Stimulated activated CD8-positive, alpha-beta memory T cell treated with anti-CD3 and anti-CD28 coated beads, Interleukin-2, amount 100 ng/mL, for 48 hours (primary cell): ENCODE measurements around the gene SLX9.

Source experiments
- DNase-seq, 2 donors: peaks; one replicate each; pipeline ENCODE4 v3.0.0-alpha.2; 2020; ENCODE audit warnings: low read depth in 2 of 2

Gene SLX9

DNA sequence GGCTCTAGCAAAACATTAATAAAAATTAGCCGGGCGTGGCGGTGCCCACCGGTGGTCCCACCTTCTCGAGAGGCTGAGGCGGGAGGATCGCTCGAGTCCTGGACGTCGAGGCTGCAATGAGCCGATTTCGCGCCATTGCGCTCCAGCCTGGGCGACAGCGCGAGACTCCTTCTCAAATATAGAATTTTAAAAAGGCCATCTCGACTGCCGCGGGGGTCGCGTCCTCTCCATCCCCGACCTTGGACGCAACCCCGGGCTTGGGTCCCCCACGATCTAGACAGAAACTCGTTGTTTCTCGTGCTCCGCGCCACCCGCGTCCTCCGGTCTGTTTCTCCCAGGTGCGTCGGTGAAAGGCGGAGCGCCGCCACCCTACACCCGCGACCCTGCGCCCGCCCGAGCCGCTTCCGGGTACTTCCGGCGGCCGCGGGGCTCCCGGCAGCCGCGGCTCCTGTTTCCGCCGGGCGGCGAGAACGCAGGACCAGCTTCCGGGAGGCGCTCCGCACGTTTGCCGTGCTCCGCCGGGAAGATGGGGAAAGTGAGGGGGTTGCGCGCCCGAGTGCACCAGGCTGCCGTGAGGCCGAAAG, at the start of gene SLX9:
Gene SLX9 (plus strand): TSS at position 498 of the 584 bp plus-strand sequence. CDS start 29 bp downstream, at position 527.
- DNase-seq, result peak; percentile 74 to 77

GRCh38 chr21:44890338-44890931, 49.4 kb upstream of the SLX9 start:
- no peak for DNase-seq

DNA sequence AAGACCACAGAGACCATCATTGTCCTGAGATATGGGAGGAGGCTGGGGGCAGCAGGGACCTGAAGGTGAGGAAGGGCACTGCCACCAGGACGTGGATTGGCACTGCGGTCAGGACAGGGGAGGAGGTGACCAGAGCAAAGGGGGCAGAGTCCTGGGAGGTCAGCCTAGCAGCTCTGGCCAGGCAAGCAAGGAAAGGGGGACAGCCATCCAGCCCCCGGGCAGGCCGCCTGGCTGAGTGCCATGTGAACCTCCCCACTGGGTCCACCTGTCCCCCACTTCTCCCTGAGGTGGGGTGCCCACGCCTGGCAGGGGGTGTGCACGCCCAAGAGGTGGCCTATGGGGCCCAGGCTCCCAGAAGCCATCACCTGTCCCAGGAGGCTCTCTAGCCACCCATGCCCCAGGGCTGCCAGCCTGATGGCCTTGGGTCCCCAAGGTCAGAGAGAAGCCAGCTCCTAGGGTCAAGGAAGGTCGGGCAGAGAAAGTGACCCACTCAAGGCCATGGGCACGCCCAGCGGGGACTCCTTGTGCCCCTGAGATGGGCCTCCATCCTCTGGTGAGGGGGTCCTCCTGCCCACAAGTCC, 48.8 kb upstream of the SLX9 start:
- no peak for DNase-seq

- no peak for DNase-seq
These were observed 48.2 kb upstream of the SLX9 start for GRCh38 chr21:44891631-44892031.

- DNase-seq, result no peak
These were observed 47.7 kb upstream of the SLX9 start for GRCh38 chr21:44892095-44892494.

GRCh38 chr21:44892536-44893277, 47.1 kb upstream of the SLX9 start:
- peak; percentile 63 to 74 for DNase-seq

- DNase-seq, result no peak
These were observed 46.6 kb upstream of the SLX9 start for GRCh38 chr21:44893278-44893556.

GRCh38 chr21:44893948-44894656, 45.7 kb upstream of the SLX9 start:
- DNase-seq, result no peak

DNA sequence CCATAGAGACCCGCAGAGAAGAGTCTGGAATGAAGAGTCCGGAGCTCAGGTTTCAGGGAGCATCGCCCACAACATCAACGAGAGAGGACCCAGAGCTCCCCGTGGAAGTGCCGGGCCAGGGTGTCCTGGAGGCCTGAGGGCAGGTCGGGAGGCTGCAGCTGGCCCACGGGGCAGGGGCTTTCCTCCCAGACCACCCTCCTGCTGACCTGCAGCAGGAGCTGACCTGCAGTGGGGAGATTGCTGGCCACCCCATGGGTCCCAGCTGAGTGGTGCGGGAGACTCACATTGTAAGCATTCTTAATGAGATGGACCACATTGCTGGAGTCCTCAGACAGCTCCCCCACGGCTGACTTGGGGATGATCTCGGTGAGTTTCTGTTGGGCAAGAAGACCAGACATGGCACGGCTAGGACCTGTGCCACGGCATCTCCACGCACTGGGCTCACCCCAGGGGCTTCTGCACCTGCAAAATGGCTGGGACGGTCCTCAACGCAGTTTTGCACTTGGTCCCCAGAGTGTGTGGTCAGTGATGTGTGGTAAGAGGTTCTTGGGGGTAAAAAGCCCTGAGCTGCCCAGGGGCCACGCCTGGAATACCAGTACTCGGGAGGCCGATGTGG, 45.0 kb upstream of the SLX9 start:
- DNase-seq, result no peak

DNA sequence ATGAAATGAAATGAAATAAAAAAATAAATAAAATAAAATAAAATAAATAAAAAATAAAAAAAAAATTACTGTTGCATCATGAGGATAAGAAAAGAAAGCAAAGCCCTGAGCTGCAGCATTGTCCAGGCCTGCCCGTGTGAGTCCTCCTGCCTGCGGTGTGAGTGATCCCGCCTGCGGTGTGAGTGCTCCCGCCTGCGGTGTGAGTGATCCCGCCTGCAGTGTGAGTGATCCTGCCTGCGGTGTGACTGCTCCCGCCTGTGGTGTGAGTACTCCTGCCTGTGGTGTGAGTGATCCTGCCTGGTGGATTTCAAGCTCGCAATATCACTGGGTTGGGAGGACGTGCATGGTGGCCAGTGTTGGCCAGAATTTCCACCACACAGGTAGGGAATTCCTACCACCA, 44.0 kb upstream of the SLX9 start:
- DNase-seq, result no peak

DNA sequence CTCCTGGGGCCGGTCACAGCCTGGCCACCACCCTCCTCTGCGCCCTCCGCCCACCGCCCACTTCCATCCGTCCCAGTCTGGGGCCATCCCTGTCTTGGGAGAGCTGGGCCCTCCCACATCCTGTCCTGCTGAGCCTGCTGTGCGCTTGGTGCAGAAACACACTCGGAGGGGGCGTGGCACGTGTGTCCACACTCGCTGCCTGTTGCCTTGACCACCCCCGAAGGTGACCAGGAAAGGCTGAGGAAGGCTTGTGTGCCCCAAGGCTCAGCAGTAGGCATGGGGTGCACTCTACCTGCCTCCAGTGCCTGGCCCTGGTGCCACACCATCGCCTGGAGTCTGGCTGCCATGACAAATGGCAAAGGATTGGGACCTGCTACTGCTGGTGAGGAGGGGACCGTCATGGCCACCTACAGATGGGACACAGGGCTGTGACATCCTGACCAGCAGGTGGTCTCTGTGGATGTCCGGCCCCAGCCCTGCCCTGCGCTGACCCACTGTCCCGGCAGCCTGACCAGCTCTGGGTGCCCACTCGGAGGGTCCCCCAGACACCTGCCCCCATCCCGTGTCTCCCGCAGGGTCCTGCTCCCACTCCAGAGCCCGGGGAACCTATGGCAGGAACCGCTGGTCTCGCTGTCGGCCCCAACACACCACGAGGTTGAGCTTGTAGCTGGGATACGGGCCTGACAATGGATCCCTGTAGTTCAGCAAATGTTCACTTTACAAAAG, 43.1 kb upstream of the SLX9 start:
- DNase-seq, result no peak

DNA sequence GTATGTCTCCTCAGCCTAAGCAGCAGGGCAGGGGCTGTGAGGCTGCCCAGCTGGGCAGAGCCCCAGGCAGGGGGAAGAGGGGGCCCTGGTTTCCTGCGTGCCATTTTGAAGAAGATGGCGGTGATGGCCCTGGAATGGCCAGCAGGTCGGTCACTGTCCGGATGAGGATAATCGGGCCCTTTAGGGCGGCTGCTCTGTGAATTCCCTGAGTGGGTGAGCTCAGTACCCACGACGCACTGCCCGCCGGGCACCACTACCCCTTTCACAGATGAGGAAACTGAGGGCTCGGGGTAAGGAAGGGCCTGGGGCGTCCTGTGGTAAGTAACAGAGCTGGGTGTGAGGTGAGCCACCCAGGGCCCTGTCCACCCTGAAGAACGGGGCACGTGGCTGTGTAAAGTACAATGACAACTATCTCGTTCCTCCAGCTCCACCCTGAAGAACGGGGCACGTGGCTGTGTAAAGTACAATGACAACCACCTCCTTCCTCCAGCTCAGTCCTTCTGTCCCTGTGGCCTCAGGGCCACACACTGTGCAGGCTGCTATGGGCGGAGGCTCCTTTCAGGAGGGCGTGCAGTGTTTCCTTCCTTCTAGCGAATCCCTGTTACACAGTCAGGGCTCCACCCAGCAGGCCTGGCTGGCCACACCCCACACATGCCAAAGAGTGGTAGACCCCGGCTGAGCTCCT, 42.4 kb upstream of the SLX9 start:
- DNase-seq, result no peak

- no peak for DNase-seq
These were observed 41.8 kb upstream of the SLX9 start for GRCh38 chr21:44898011-44898488.

DNA sequence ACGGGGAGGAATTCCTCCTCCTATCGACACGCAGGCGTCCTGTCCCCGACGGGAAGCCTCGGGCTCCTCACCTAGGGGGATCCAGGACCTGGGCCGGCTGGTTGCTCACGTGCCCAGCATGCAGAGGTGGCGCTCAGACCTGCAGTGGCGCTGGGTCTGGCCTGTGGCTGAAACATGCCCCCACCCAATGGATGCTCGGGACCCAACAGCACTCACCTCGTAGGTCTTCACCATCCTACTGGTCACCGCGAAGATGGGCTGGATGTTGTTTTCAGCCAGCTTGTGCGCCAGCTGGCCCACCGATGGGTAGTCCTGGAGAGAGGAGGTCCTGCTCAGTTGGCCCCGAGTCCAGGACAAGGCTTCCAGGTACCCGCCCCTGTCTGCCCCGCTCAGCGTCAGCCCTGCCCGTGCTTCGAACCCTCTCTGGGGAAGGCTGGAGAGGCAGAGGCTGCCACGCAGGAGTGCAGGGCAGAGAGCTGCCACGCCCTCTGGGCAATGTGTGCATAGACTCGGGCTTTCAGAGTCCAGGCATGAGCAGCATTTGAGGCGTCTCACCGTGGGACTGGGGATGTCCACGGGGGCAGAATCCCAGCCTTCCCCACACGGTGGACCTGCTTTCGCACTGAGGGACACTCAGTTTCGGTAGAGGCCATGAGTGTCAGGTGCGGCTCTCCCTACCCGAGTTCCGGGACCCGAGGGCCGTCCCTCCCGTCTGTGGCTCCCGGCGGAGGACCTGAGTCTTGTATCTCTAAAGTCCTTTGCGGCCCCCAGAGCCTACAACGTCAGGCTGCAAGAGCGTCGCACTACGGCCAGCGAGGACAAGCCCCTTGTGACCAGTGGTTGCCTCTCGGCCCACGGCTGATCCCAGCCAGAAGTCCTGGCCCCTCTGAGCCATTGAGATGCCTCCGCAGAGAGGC, 40.7 kb upstream of the SLX9 start:
- no peak for DNase-seq

DNA sequence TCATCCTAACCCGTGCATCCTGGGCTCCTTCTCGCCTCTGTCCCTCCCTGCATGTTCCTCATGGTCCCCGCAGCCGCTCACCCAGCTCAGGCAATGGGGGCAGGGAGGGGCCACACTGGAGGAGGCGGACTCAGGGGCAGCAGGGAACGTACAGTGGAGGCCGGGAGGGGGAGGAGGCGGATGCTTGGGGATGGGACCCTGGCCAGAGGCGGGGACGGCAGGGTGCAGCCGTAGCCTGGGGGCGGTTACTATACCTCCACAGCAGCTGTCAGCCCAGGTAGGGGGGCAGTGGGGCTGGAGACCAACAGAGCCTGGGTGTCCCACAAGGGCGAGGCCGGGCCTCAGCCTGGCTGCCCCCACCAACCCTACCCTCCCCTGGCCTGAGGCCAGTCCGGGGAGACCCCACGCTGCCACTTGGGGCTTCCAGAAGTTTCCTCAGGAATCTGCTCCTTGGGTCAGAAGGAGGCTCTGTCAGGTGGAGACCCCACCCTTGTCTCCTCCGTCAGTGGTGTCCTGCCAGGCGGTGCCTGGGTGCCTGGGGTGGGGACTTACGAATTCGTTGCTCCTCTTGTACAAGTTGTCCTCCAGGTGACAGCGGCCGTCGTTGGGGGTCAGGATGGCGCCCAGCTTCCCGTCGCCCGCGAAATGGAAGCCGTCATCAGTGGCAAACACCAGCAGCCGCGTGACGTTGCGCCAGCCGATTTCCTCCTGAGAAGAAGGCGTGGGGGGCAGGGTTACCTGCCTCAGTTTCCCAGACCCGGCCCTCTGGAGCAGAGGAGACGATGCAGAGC, 39.9 kb upstream of the SLX9 start:
- no peak for DNase-seq

GRCh38 chr21:44900559-44901251, 39.1 kb upstream of the SLX9 start:
- DNase-seq, result no peak

DNA sequence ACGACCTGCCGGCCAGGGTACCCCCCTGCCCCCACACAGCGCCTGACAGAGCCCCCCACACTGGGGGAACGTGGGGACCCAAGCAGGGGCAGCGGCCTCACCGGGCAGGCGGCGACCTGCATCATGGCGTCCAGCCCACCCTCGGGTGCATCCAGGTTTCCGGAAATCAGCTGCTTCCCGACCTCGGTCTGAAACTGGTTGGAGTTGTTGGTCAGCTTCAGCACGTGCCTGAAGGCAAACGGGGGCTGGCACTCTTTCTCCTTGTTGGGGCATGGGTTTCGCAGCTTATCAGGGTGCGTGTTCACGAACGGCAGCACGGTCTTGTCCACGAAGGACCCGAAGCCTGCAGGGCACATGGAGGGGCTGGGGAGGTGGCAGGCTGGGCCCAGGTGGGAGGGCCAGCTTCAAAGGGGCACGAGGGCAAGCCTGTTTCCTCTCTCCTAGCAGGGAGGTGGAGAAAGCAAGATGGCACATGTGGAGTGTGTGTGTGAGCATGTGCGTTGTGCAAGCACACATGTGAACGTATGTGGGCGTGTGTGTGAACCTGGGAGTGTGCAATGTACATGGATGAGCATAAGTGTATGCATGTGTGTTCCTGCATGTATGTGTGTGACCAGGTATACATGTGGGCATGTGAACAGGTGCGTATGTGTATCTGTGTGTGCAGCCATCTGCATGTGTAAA, 38.3 kb upstream of the SLX9 start:
- DNase-seq, result no peak
